ENCODE measurements around the gene TLE4.

GRCh38 chr9:79693750-79694149, 122.0 kb downstream of the TLE4 start:
- TF ChIP-seq CTCF (IDR thresholded peaks at IDR 0.05) = no peak
- TF ChIP-seq POLR2A (IDR thresholded peaks at IDR 0.05) = no peak

All from breast epithelium (tissue), 3 donors.